ENCODE data around the gene PTPN2. TPM values are rescaled to one million over a fixed set of nuclear protein-coding genes. Genes with fewer than 3 reads are reported as not detected.
"Not testable (repeated sequence)": the region's sequence is repeated elsewhere in the genome, so short reads cannot be mapped to it uniquely, and the experiment has no call there.

PTPN2 gene
- total RNA-seq, 1 donor from 2014 or later, result 14.5 TPM

GRCh38 chr18:12786669-12787068 is 97.4 kb downstream of the PTPN2 start:
- DNase-seq (ENCODE audit: low spot score), result no peak
- intact Hi-C loops (cut with DNase I), result no loop called here

DNA sequence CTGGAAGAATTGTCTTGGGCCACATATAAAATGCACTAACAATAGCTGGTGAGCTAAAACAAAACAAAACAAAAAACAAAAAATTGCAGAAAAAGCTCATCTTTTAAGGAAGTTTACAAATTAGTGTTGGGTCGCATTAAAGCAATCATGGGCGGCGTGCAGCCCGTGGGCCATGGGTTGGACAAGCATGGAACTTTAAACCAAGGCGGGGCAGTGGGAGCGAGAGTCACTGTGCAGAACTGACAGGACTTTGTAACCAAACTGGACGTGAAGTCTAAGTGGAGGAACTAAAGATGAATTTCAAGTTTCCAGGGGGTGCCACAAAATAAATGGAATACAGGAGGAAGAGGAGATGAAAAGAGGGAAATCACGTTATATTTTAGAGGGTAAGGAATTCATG is 100.5 kb downstream of the PTPN2 start:
- DNase-seq (ENCODE audit: low spot score), result no peak
- intact Hi-C loops (cut with DNase I), result no loop called here

DNA sequence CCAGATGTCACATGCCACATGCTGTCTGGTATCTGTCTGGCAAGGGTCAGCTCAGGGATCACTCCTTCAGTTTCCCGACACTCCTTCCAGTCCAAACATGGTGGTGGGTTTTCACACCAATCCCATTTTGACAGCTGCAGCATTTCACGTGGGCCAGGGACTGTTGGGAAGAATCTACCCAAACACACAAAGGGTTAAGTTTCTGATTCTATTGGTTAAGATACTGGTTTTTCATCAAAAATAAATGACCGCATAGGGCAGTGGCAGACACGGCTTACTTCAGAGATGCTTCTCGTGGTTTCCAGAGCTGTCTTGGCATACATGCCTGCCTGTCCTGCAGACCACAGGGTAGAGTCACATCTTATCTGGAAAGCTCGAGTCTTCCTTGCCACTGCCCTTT is 101.5 kb downstream of the PTPN2 start:
- DNase-seq (ENCODE audit: low spot score), result no peak
- intact Hi-C loops (cut with DNase I), result no loop called here

- intact Hi-C loops (cut with DNase I), result loop anchor here (10.0 kb wide), 1 partner anchor 75 kb away; no protein-coding TSS in a partner anchor
Observed at GRCh38 chr18:12779456-12779855, 104.6 kb downstream of the PTPN2 start.

GRCh38 chr18:12779043-12779442 is 105.0 kb downstream of the PTPN2 start:
- no peak for DNase-seq (ENCODE audit: low spot score)
- intact Hi-C loops (cut with DNase I), result loop anchor here (10.0 kb wide), 1 partner anchor 76 kb away; no protein-coding TSS in a partner anchor

More at GRCh38 chr18:12779456-12779855, 104.6 kb downstream of the PTPN2 start:
- no peak for DNase-seq (ENCODE audit: low spot score)

DNA sequence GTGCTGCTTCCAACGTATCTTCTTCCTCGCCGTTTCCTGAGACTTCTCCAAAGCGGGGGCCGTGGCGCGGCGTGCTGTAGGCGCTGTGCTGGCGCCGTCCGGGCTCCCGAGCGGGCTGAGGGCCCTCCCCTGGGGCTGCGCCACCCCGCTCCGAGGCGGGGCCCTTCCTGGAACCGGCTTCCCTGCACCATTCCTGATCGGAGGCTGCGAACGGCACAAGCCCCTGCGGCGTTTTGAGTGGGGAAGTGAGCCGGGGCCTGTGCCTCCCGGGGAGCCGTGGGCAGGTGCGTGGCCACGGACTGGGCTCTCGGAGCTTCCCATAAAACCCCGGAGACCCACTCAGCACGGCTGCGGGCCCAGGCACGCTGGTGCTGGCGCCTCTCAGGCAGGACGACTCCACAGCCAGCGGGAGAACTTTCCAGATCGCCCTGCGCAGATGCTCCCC is 106.5 kb downstream of the PTPN2 start:
- DNase-seq (ENCODE audit: low spot score), result no peak
- intact Hi-C loops (cut with DNase I), result loop anchor here (10.0 kb wide), 1 partner anchor 77 kb away; no protein-coding TSS in a partner anchor

DNA sequence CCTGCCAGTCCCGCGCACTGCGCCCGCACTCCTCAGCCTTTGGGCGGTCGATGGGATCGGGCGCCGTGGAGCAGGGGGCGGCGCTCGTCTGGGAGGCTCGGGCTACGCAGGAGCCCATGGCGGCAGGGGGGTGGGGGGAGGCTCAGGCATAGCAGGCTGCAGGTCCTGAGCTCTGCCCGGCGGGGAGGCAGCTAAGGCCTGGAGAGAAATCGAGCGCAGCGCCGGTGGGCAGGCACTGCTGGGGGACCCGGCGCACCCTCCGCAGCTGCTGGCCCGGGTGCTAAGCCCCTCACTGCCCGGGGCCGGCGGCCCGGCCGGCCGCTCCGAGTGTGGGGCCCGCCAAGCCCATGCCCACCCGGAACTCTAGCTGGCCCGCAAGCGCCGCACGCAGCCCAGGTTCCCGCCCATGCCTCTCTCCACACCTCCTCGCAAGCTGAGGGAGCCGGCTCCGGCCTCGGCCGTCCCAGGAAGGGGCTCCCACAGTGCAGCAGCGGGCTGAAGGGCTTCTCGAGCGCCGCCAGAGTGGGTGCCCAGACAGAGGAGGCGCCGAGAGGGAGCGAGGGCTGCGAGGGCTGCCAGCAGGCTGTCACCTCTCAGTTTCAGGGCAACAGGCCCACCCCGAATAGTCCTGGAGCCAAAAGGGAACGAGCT is 107.1 kb downstream of the PTPN2 start:
- intact Hi-C loops (cut with DNase I), result loop anchor here (10.0 kb wide), 1 partner anchor 78 kb away; no protein-coding TSS in a partner anchor

DNA sequence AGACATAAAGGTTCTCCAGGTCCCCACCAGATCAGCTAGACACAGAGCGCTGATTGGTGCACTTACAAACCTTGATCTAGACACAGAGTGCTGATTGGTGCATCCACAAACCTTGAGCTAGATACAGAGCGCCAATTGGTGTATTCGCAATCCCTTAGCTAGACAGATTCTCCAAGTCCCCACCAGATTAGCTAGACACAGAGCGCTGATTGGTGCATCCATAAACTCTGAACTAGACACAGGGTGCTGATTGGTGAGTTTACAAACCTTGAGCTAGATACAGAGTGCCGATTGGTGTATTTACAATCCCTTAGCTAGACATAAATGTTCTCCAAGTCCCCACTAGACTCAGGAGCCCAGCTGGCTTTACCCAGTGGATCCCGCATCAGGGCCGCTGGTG is 107.6 kb downstream of the PTPN2 start:
- intact Hi-C loops (cut with DNase I), result loop anchor here (10.0 kb wide), 1 partner anchor 78 kb away; no protein-coding TSS in a partner anchor
- not testable (repeated sequence) for DNase-seq (ENCODE audit: low spot score)

More for the DNA sequence above, 107.1 kb downstream of the PTPN2 start:
- DNase-seq (ENCODE audit: low spot score), result no peak

GRCh38 chr18:12774982-12775381 is 109.1 kb downstream of the PTPN2 start:
- no peak for DNase-seq (ENCODE audit: low spot score)
- intact Hi-C loops (cut with DNase I), result loop anchor here (10.0 kb wide), 1 partner anchor 80 kb away; no protein-coding TSS in a partner anchor

DNA sequence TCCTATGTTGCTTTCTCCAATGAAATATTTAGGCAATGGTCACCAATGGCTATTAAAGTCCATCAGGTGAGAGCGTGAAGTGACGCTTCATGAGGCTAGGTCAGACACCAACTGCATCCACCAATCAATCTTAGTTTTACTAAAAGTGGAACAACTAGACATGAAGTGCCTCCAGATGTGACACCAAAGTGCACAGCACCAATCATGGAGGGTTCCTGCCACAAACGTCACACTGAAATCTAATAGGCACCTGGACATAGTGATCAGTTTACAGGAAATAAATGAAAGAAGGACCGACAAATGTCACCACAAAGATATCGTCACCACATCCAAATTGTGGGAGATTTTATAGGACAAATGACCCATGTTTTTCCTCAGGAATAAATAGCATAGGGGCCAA is 110.7 kb downstream of the PTPN2 start:
- intact Hi-C loops (cut with DNase I), result loop anchor here (10.0 kb wide), 1 partner anchor 81 kb away; no protein-coding TSS in a partner anchor

DNA sequence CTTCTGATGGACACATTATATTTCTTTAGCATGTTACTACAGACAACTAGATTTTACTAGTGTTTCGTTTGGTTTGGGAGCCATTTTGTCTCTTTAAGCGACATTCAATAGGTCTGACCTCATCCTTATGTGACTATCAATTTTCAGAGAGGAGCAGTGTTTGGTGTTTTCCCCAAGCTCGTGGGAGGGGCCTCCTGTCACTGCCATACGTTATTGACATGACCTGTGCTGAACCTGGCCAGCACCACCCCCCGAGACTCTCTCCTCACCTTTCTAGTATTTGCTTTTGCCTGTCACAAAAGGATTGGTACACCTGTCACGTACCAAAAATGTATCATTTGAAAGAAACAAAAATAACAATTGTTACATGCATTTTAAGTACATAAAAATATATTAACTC is 111.9 kb downstream of the PTPN2 start:
- intact Hi-C loops (cut with DNase I), result loop anchor here (10.0 kb wide), 1 partner anchor 83 kb away; no protein-coding TSS in a partner anchor

More for the DNA sequence above, 110.7 kb downstream of the PTPN2 start:
- no peak for DNase-seq (ENCODE audit: low spot score)

GRCh38 chr18:12770469-12771219 is 113.4 kb downstream of the PTPN2 start:
- peak; percentile 35 for DNase-seq (ENCODE audit: low spot score)
- intact Hi-C loops (cut with DNase I), result loop anchor here (10.0 kb wide), 1 partner anchor 84 kb away; no protein-coding TSS in a partner anchor

More for the DNA sequence above, 111.9 kb downstream of the PTPN2 start:
- DNase-seq (ENCODE audit: low spot score), result no peak

- intact Hi-C loops (cut with DNase I), result loop anchor here (10.0 kb wide), 1 partner anchor 85 kb away; no protein-coding TSS in a partner anchor
- DNase-seq (ENCODE audit: low spot score), result peak; percentile 69
Observed at GRCh38 chr18:12769644-12770440, 114.2 kb downstream of the PTPN2 start.

- DNase-seq (ENCODE audit: low spot score), result no peak
- intact Hi-C loops (cut with DNase I), result no loop called here
Observed at GRCh38 chr18:12769136-12769535, 114.9 kb downstream of the PTPN2 start.

DNA sequence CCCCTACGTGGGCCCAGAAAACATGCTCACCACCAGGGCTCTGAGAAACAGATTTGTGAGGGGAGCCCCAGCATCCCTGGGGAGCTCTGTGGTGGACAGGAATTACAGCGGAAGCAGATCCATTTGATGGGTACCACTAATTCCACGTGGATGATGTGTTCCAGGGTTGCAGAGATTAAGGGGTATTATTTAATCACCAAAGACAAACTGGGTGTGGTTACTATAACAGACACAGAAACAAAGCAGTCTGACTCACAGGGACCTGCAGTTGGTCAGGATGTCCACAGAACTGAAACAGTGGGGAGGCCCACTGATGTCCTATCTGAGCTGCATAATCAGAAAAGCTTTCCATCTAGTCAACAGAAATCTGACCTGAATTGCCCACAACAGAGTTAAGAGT is 115.4 kb downstream of the PTPN2 start:
- intact Hi-C loops (cut with DNase I), result no loop called here

DNA sequence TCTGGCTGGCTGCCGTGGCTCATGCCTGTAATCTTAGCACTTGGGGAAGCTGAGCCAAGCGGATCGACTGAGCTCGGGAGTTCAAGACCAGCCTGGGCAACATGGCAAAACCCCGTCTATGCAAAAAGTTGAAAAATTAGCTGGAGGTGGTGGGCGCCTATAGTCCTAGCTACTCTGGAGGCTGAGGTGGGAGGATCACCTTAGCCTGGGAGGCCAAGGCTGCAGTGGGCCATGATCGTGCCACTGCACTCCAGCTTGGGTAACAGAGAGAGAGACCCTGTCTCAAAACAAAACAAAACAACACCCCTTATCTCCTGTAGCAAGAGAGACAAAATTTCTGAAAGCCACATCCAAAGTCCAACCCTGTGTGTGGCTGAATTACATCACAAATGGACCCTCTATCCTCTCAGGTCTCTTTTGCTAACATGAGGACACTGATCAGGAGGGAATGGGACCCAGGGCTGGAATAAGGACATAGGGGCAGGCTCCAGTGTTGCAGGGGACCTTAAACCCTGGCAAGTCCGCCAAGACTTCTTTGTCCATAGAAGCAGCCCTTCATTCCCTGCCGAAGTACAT is 116.4 kb downstream of the PTPN2 start:
- intact Hi-C loops (cut with DNase I), result no loop called here
- DNase-seq (ENCODE audit: low spot score), result no peak

More for the DNA sequence above, 115.4 kb downstream of the PTPN2 start:
- DNase-seq (ENCODE audit: low spot score), result no peak

GRCh38 chr18:12766986-12767433 is 117.0 kb downstream of the PTPN2 start:
- intact Hi-C loops (cut with DNase I), result no loop called here
- DNase-seq (ENCODE audit: low spot score), result no peak

DNA sequence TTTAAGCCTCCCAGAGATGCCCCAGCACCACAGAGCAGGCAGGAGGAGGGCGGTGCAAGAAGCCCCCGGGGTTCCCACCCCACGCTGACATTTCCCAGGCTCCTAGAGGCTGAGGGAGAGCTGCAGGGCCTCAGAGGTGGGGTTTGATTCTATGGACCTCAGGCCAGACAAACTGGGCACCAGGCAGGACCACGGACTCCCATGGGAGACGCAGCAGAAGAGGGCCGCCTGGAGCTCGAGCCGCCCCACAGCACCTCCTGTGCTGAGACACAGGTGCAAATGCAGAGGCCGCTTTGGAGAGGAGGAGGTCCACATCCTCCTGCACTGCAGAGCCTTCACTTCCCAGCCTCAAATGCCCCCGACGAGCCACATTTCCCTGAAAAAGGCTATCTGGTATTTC is 118.5 kb downstream of the PTPN2 start:
- DNase-seq (ENCODE audit: low spot score), result no peak
- intact Hi-C loops (cut with DNase I), result no loop called here

DNA sequence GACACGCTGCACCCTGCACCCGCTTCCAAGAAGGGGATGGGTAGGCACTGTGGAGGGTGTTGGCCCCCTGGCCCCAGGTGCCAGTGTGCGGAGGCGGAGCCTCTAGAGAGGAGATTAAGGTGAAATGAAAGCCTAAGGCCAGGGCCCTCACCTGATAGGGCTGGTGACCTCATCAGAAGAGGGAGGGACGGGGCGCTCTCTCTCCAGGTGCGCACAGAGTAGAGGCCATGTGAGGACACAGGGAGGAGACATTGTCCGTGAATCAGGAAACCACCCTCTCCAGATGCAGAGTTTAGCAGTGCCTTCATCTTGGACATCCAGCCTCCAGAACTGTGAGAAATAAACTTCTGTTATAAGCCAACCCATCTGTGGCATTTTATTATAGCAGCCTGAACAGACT is 118.9 kb downstream of the PTPN2 start:
- intact Hi-C loops (cut with DNase I), result no loop called here
- DNase-seq (ENCODE audit: low spot score), result no peak
